Activated naive CD4-positive, alpha-beta T cell treated with anti-CD3 and anti-CD28 coated beads, Interleukin-2, amount 10 ng/mL, durations not matched to agents 7 days and 5 days (primary cell): ENCODE results near the gene NIM1K.
"Not testable (repeated sequence)": the region's sequence is repeated elsewhere in the genome, so short reads cannot be mapped to it uniquely, and the experiment has no call there.

Experiments
- CTCF ChIA-PET: fragments of 350-600 bp; sonication (Branson Sonifier 250); formaldehyde crosslinking; loops from one replicate; lab custom pipeline; 2021; ENCODE audit warnings: antibody characterized with exemption; lab: Charles Lee
- DNase-seq: peaks from one replicate; pipeline ENCODE4 v3.0.0-alpha.2; 2020
- H3K27ac Mint-ChIP-seq: one replicate; pipeline ENCODE4 v1.8.0; 2021; ENCODE audit warnings: mild to moderate bottlenecking, moderate library complexity, mixed read lengths
- H3K27me3 Mint-ChIP-seq: one replicate; pipeline ENCODE4 v1.8.0; 2021; ENCODE audit warnings: mild to moderate bottlenecking, mixed read lengths
- H3K36me3 Mint-ChIP-seq: one replicate; pipeline ENCODE4 v1.8.0; 2021; ENCODE audit warnings: mixed read lengths
- H3K4me1 Mint-ChIP-seq: one replicate; pipeline ENCODE4 v1.8.0; 2021; ENCODE audit warnings: mixed read lengths
- H3K4me3 Mint-ChIP-seq: one replicate; pipeline ENCODE4 v1.8.0; 2021; ENCODE audit warnings: mild to moderate bottlenecking, moderate library complexity, mixed read lengths
- H3K9me3 Mint-ChIP-seq: one replicate; pipeline ENCODE4 v1.8.0; 2021; ENCODE audit warnings: mixed read lengths

The NIM1K gene

GRCh38 chr5:43197535-43197934, 5.5 kb downstream of the NIM1K start:
- no peaks in the 10 kb centered on the region for H3K9me3 Mint-ChIP-seq
- H3K4me3 Mint-ChIP-seq = no peak overlapping the region
- CTCF ChIA-PET = no interaction called here
- no peak overlapping the region for H3K27ac Mint-ChIP-seq
- H3K27me3 Mint-ChIP-seq = peaks cover 19% of the 10 kb centered on the region
- peaks cover 15% of the 10 kb centered on the region for H3K4me1 Mint-ChIP-seq
- H3K36me3 Mint-ChIP-seq = no peaks in the 10 kb centered on the region
- no peak for DNase-seq

- DNase-seq, H3K4me3 Mint-ChIP-seq, H3K9me3 Mint-ChIP-seq, H3K27ac Mint-ChIP-seq, H3K36me3 Mint-ChIP-seq, H3K27me3 Mint-ChIP-seq, H3K4me1 Mint-ChIP-seq: not testable (repeated sequence)
- CTCF ChIA-PET = interaction anchor here (1.5 kb wide), 1 partner anchor 95 kb away, joined by 4 read pairs; no protein-coding TSS in a partner anchor
Observed at GRCh38 chr5:43201442-43201841, 9.4 kb downstream of the NIM1K start.

- CTCF ChIA-PET = interaction anchor here (0.6 to 1.5 kb wide), 2 partner anchors 51 to 96 kb away, joined by 3 to 4 read pairs; no protein-coding TSS in a partner anchor
- Mint-ChIP-seq H3K27ac (no peak overlapping the region), H3K4me3 (no peak overlapping the region), H3K9me3 (no peaks in the 10 kb centered on the region), H3K36me3 (no peaks in the 10 kb centered on the region), H3K27me3 (peaks cover 5% of the 10 kb centered on the region), H3K4me1 (no peaks in the 10 kb centered on the region)
- no peak for DNase-seq
Observed at GRCh38 chr5:43202380-43202779, 10.4 kb downstream of the NIM1K start.

GRCh38 chr5:43203373-43203772, 11.3 kb downstream of the NIM1K start:
- Mint-ChIP-seq H3K27me3 (peaks cover 11% of the 10 kb centered on the region), H3K27ac (no peak overlapping the region), H3K9me3 (no peaks in the 10 kb centered on the region), H3K36me3 (no peaks in the 10 kb centered on the region), H3K4me3 (no peak overlapping the region), H3K4me1 (no peaks in the 10 kb centered on the region)
- CTCF ChIA-PET = no interaction called here
- no peak for DNase-seq

GRCh38 chr5:43204958-43205357, 12.9 kb downstream of the NIM1K start:
- H3K4me3 Mint-ChIP-seq = no peak overlapping the region
- H3K4me1 Mint-ChIP-seq = no peaks in the 10 kb centered on the region
- H3K27ac Mint-ChIP-seq = no peak overlapping the region
- CTCF ChIA-PET = no interaction called here
- peaks cover 22% of the 10 kb centered on the region for H3K27me3 Mint-ChIP-seq
- no peaks in the 10 kb centered on the region for H3K9me3 Mint-ChIP-seq
- no peak for DNase-seq
- H3K36me3 Mint-ChIP-seq = no peaks in the 10 kb centered on the region

GRCh38 chr5:43207601-43208000, 15.6 kb downstream of the NIM1K start:
- Mint-ChIP-seq H3K4me1 (no peaks in the 10 kb centered on the region), H3K36me3 (no peaks in the 10 kb centered on the region), H3K27ac (no peak overlapping the region), H3K4me3 (no peak overlapping the region), H3K9me3 (no peaks in the 10 kb centered on the region), H3K27me3 (peaks cover 34% of the 10 kb centered on the region)
- DNase-seq = no peak
- CTCF ChIA-PET = no interaction called here

GRCh38 chr5:43208658-43209057, 16.6 kb downstream of the NIM1K start:
- DNase-seq = no peak
- CTCF ChIA-PET = no interaction called here
- Mint-ChIP-seq H3K4me1 (no peaks in the 10 kb centered on the region), H3K36me3 (no peaks in the 10 kb centered on the region), H3K27me3 (peaks cover 36% of the 10 kb centered on the region), H3K4me3 (no peak overlapping the region), H3K9me3 (no peaks in the 10 kb centered on the region), H3K27ac (no peak overlapping the region)

- no peak for DNase-seq
- H3K36me3 Mint-ChIP-seq = no peaks in the 10 kb centered on the region
- no peaks in the 10 kb centered on the region for H3K9me3 Mint-ChIP-seq
- no peak overlapping the region for H3K27ac Mint-ChIP-seq
- no peaks in the 10 kb centered on the region for H3K4me1 Mint-ChIP-seq
- CTCF ChIA-PET = no interaction called here
- peaks cover 40% of the 10 kb centered on the region for H3K27me3 Mint-ChIP-seq
- H3K4me3 Mint-ChIP-seq = no peak overlapping the region
Observed at GRCh38 chr5:43209060-43209459, 17.0 kb downstream of the NIM1K start.

- H3K36me3 Mint-ChIP-seq = no peaks in the 10 kb centered on the region
- H3K4me3 Mint-ChIP-seq = no peak overlapping the region
- CTCF ChIA-PET = no interaction called here
- no peaks in the 10 kb centered on the region for H3K9me3 Mint-ChIP-seq
- H3K27ac Mint-ChIP-seq = no peak overlapping the region
- no peaks in the 10 kb centered on the region for H3K4me1 Mint-ChIP-seq
- DNase-seq = no peak
- peaks cover 40% of the 10 kb centered on the region for H3K27me3 Mint-ChIP-seq
Observed at GRCh38 chr5:43209833-43210232, 17.8 kb downstream of the NIM1K start.

- H3K36me3 Mint-ChIP-seq = no peaks in the 10 kb centered on the region
- no peaks in the 10 kb centered on the region for H3K9me3 Mint-ChIP-seq
- CTCF ChIA-PET = no interaction called here
- H3K4me3 Mint-ChIP-seq = no peak overlapping the region
- no peak for DNase-seq
- H3K27ac Mint-ChIP-seq = no peak overlapping the region
- peaks cover 40% of the 10 kb centered on the region for H3K27me3 Mint-ChIP-seq
- H3K4me1 Mint-ChIP-seq = no peaks in the 10 kb centered on the region
Observed at GRCh38 chr5:43210570-43210969, 18.5 kb downstream of the NIM1K start.

GRCh38 chr5:43213951-43214350, 21.9 kb downstream of the NIM1K start:
- Mint-ChIP-seq H3K27me3 (peaks cover 27% of the 10 kb centered on the region), H3K9me3 (no peaks in the 10 kb centered on the region), H3K27ac (no peak overlapping the region), H3K4me1 (no peaks in the 10 kb centered on the region), H3K36me3 (no peaks in the 10 kb centered on the region), H3K4me3 (no peak overlapping the region)
- DNase-seq = no peak
- CTCF ChIA-PET = no interaction called here

- Mint-ChIP-seq H3K36me3 (no peaks in the 10 kb centered on the region), H3K4me3 (no peak overlapping the region), H3K4me1 (no peaks in the 10 kb centered on the region), H3K27me3 (peaks cover 22% of the 10 kb centered on the region), H3K27ac (no peak overlapping the region), H3K9me3 (no peaks in the 10 kb centered on the region)
- DNase-seq = no peak
- CTCF ChIA-PET = no interaction called here
Observed at GRCh38 chr5:43215073-43215631, 23.1 kb downstream of the NIM1K start.

- H3K36me3 Mint-ChIP-seq = no peaks in the 10 kb centered on the region
- no peak overlapping the region for H3K4me3 Mint-ChIP-seq
- CTCF ChIA-PET = no interaction called here
- no peaks in the 10 kb centered on the region for H3K9me3 Mint-ChIP-seq
- no peak overlapping the region for H3K27ac Mint-ChIP-seq
- no peaks in the 10 kb centered on the region for H3K4me1 Mint-ChIP-seq
- no peak for DNase-seq
- peaks cover 15% of the 10 kb centered on the region for H3K27me3 Mint-ChIP-seq
Observed at GRCh38 chr5:43216941-43217340, 24.9 kb downstream of the NIM1K start.

GRCh38 chr5:43219120-43219519, 27.1 kb downstream of the NIM1K start:
- no peaks in the 10 kb centered on the region for H3K36me3 Mint-ChIP-seq
- no peak overlapping the region for H3K4me3 Mint-ChIP-seq
- DNase-seq = no peak
- H3K4me1 Mint-ChIP-seq = no peaks in the 10 kb centered on the region
- H3K27me3 Mint-ChIP-seq = no peaks in the 10 kb centered on the region
- CTCF ChIA-PET = no interaction called here
- no peak overlapping the region for H3K27ac Mint-ChIP-seq
- H3K9me3 Mint-ChIP-seq = no peaks in the 10 kb centered on the region

- H3K4me1 Mint-ChIP-seq = no peaks in the 10 kb centered on the region
- no peaks in the 10 kb centered on the region for H3K36me3 Mint-ChIP-seq
- CTCF ChIA-PET = no interaction called here
- no peak overlapping the region for H3K4me3 Mint-ChIP-seq
- no peaks in the 10 kb centered on the region for H3K9me3 Mint-ChIP-seq
- no peaks in the 10 kb centered on the region for H3K27me3 Mint-ChIP-seq
- no peak for DNase-seq
- H3K27ac Mint-ChIP-seq = no peak overlapping the region
Observed at GRCh38 chr5:43221502-43221901, 29.5 kb downstream of the NIM1K start.
